HG03135 (cell line): ENCODE results near the gene MAGI2.
"Not testable (repeated sequence)": the region's sequence is repeated elsewhere in the genome, so short reads cannot be mapped to it uniquely, and the experiment has no call there.

Experiments
- ATAC-seq: cut with Tn5 transposase; IDR thresholded peaks from one replicate; pipeline ENCODE4 v1.9.1; 2021; ENCODE audit warnings: mild to moderate bottlenecking, moderate library complexity; ENCODE audit not compliant: unreplicated experiment

MAGI2 gene

DNA sequence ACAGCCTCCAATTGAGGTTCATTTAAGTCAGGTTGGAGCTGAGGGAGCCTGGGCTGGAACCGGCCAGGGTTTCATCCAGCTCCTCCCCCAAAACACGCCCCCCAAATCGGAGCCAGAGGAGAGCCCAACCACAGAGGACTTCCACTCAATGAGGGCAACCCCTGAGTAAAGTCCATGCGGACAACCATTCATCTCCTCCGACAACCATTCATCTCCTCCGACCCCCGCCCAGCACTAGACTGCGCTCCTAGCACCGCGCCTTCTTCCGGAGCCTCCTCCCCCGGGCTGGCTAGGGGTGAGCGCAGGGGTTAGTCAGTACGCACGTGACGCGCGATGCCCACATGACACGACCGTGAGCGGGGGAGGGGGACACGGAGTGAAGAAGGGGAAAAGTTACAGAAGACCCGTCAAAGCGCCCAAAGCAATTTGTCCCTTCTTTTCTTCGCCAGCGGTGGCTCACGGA is 1.4 kb downstream of the MAGI2 start:
- ATAC-seq = no peak

DNA sequence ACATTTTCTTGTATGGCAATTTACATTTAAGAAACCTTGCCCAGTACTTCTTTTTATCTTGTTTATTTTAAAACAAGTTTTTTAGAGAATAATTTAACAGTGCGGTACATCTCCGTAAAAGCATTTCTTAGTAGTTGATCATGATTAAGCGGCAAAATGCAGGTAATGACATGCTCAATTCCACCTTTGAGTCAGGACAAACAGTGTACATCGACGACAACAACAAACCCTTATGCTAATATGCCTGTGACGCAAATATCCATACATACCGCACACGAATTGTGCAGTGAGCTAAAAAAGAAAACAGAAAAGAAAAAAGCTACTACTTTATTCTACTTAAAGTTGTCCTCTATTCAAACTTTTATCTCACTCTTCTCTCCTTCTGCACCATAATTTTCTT is 1.9 kb downstream of the MAGI2 start:
- ATAC-seq = no peak

DNA sequence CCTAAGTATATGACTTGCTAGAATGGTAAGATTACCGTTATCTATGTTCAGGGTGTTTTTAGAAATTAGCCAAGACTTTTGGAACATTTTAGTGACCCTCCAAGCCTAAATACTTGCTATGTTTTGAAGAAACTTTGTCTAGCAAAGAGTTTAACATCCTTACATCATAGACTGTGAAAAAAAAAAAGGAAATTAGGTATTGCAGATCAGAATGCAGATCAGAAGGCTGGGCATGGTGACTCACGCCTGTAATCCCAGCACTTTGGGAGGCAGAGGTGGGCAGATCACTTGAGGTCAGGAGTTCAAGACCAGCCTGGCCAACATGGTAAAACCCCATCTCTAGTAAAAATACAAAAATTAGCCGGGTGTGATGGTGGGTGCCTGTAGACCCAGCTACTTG is 10.7 kb downstream of the MAGI2 start:
- ATAC-seq = not testable (repeated sequence)

DNA sequence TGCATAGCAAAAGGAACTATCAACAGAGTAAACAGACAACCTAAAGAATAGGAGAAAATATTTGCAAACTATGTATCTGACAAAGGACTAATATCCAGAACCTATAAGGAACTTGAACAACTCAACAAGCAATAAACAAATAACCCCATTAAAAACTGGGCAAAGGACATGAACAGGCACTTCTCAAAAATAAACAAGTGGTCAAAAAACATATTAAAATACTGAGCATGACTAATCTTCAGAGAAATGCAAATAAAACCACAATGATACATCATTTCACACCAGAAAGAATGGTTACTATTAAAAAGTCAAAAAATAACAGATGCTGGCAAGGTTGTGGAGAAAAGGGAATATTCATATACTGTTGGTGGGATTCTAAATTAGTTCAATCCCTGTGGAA is 17.1 kb downstream of the MAGI2 start:
- no peak for ATAC-seq

DNA sequence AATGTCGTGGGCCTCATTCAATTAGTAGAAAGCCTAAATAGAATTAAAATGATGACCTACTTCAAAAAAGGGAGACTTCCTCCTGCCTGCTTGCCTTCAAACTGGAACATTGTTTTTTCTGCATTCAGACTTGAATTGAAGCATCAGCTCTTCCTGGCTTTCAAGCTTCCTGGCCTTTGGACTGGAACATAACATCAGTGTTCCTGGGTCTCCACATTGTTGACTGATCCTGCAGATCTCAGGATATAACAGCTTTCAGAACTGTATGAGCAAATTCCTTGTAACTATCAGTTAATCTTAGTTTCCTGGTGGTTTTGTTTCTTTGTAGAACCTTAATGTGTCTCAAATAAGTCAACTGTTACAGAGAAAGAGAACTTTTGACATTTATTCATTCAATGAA is 18.6 kb downstream of the MAGI2 start:
- no peak for ATAC-seq

DNA sequence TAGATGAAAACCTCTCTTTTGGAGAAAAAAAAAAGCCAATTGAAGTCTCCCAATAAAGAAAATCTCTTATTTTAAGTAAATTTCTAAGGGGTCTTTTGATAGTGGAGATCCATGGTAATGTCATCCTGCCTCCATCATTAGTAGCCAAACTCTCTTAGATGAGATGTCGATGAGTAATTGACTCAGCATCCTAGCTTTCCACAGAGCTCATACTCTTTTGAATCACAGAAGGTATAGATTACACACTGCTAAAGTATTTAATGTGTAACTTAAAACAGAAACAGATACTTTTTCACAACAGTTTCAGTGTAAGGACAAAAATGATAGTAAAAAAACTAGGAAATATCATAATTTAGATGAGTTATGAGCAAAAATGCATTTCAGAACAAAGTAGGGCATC is 19.4 kb downstream of the MAGI2 start:
- no peak for ATAC-seq

DNA sequence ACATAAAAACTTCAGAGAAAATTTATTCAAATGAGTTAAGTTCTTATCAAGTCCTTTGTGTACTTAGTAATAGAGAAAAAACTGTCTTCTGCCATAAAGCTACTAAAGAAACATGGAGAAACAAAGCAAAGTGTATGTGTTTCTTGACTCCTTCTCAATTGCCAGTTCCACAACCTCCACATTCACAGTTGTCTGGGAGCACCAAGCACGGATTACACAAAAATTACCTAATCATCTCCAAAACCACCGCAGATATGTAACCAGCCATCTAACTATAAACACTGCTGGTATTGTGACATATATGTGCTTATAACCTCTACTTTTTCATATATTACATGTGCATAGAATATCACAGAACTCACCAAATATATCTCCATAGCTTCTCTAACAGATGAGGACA is 23.1 kb downstream of the MAGI2 start:
- ATAC-seq = no peak

DNA sequence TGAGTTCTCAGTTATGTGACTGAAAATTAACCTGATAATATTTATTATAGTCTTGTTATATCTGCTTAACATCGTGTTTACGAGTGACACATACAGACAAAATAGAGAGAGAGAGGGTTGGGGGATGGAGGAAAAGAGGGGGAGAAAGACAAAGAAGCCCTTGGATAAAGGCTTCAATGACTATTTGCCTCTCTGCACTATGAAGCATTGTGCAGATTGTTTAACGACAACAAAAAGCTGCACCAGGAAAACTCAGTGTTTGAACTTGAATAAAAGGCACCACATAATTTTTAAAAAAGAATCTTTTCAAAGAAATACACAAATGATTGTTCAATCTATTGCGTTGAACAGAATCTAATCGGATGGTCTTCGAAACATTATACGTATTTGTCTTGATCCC is 27.8 kb downstream of the MAGI2 start:
- ATAC-seq = no peak

DNA sequence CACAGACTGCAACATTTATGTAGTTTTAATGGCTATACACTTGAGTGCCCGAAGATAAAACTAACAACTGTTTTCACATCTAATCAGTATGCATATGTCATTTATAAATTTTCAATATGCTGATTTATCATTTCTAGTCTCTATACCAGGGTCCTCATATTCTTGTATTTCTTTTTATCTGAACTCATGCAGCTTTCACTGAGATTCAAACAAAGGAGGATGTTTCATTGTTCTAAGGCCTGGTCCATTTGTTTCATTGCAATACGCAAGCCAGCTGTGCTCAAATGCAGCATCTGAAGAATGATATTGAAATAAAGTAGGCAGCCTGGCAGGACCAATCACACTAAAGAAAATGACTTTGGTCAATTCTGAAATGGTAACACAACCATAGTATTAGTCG is 31.7 kb downstream of the MAGI2 start:
- ATAC-seq = no peak

DNA sequence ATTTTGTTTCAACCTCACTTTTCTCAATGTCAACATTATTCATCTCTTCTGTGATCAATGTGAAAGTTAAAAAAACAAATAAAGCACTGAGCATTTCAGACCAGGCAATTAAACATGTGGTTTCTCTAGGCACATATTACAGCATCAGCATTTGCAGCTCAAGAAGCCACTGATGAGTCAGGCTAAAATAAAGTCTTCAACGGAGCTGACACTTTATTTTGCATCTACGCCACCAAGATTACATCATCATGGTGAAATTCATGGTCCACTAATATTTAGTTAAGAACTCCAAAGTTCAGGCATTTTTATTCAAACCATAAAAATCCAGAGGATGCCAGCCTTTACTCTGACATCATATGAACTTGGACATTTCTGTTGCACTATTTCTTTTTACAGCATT is 33.0 kb downstream of the MAGI2 start:
- ATAC-seq = no peak

DNA sequence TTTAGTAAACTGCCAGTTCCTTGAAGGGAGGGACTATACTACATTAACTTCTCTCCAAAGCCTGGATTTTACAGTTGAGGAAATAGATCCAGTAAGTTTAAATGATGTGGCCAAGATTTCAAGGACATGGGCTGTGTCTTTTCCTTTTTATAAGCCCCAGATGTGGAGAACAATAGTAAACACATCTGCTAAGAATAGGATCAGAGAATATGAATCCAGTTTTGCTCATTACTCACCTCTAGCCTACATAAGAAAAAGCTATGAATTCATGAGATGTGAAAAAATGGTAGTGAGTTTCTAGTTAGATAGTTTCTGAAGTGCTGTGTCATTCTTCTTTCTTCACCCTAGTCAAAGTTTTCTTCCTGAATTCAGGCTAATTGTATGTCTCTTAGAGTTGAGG is 38.6 kb downstream of the MAGI2 start:
- no peak for ATAC-seq

DNA sequence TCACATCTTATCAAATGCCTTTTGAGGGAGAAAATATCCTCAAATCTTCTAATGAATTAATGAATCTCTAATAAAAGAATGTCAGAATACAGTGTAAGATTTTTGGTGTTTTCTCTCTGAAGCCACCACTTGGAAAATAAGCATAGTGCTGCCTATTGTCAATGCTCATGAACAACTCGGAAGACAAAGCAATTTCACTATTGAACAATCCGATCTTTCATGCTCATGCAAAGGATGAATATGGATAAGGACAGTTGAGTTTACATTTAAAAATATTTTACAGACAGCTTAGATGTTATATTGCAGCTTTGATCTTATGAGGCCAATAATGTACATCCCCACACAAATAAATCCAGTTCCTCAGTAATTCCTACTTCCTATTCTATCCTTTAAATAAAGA is 40.6 kb downstream of the MAGI2 start:
- ATAC-seq = no peak

DNA sequence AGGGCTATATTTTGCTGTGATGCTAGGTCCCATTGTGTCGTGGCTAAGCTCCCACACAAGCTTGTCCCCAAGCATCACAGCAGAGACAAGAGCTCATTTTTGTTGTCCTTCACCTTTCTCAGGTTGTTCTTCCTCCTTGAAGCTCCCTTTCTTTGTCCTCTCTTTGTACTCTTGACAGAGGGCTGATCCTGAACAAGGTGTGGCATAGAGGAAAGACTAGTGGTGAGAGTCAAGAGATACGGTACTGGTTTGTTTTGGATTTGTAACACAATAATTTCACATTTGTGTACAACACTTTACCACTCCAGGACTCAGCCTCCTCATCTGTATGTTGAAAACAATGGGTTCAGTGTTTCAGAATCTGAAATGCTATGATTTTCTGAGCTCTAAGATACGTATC is 41.0 kb downstream of the MAGI2 start:
- no peak for ATAC-seq

DNA sequence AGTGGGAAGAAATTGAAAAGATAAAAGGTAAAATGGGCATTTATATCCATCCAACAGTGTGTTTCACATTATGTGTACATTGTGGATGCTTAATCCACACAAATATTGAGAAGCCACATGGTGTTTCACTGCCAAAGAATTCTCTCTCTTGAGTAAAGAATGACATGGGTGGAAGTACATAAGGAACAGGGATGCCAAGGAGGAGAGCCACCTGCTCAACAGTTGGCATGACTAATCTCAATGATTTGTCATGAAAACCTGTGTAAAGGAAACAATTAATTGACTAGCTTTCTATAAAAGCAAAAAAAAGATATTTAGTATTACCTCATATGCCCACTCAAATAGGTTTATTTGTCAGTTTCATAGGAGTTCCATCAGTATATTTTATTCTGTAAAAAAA is 43.1 kb downstream of the MAGI2 start:
- ATAC-seq = no peak

DNA sequence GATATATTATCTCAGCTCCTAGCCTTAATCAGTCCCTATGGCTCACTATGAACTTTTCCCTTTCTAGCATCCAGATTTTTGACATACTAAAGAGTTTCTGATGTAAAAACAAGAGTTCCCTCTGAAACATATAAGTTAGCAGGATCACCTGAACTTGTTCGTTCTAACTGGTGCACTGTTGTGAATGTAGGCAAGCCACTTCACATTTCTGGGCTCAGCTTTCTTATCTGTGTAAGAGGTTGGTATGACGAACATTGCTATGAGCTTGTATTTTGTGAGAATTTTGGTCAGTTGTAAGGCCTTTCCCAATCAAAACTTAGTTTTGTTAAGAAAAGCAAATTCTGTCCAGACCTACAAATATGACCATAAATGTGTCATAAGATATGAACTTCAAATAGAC is 46.1 kb downstream of the MAGI2 start:
- ATAC-seq = no peak

DNA sequence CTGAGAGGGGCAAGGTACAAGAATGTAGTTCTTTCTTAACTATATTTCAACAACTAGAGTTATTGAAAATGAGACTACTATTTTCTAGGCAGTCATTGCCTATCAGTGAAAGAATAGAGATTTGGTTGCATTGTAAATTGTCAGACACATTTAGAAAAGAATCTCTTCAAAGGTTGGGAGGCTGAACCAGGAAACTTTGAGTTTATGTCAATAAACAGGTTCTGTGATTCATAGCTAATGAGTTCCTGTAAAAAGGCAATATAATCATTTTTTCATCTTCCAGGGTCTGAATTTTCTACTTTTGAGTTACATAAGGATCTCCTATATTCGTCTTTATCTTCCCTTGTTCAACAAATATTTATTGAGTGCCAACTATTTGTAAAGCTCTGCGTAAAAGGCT is 47.1 kb downstream of the MAGI2 start:
- ATAC-seq = no peak

DNA sequence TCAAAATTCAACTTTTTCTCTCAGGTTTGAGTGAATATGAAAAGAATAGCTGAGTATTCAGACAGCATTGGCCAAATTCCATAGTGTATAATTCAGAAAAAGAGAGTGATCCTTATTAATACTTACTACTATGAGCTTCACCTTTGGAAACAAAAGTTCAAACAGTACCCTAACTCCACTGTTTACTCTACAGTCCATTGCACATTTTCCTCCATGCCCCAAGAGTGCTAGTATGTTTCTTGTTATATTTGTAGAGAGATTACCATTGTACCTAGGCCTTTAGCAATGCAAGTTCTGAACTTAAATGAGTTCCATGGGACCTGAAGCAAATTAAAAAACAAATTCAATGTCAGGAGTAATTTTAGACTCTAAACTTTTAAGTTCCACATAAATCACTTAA is 48.1 kb downstream of the MAGI2 start:
- no peak for ATAC-seq

DNA sequence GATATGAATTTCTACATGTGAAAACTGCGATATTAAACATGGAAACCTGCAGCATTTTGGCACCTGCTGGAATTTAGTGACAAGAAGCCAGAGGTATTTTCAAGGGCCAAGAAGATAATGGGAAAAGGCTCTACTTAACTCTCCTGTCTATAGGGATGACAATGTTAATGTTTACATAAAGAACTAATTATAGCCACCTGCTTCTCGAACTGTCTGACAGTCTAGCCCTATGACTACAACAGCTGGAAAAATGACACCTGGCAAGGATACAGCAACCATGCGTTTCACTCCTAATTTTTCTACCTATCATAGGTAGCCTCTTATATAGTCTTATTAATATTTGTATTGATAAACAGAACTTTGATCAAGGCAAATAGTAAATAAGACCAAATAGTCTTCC is 49.6 kb downstream of the MAGI2 start:
- no peak for ATAC-seq

DNA sequence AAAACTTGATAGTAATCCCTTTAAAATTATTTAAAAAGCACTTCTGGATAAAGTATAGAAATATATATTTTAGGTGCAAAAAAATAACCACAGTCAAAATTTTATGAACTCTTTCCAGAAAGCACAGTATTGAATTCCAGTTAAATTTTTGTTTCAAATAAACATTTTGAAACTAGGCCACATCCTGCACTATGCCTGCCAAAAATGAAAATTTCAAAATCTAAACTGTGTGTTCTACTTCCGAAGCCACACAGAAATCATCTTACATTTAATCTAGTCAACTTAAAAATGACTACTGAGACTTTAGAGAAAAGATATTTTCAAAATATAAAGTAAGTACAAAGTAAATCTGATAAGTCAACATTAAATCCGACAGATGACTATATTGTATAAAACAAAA is 50.0 kb downstream of the MAGI2 start:
- no peak for ATAC-seq

DNA sequence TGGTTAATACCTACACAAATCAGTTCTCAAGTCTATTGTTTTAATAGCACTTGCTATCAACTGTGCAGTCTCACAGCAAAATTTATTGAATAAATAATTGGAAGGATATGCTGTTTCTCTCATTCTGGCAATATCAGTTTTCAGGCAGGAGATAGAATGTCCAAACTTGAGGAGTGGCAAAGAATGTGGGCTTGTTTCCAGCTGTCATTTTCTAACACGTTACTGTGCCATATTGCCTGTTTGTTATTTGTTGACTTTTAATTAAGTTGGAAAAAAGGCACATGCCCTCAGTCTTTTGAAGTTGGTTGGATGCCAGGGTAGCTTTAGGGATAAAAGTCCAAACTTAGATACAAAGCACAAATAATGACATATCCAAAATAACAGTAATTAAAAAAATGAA is 52.2 kb downstream of the MAGI2 start:
- no peak for ATAC-seq

DNA sequence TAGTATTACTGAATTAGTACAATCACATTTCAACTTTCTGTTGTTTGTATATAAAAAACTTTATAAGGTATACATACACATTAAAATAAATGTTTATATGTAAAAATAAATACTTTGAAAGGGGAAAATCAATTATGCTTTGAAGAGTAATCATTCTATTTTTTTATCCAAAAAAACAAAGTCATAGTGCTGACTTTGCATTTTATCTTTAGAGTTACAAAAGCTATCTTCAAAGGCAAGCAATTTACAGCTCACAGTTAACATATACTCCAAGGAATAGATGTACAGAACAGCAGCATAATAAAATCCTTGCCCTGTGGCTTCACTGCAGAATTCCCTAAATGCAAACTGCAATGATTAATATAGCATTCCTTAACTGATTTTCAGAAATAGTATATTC is 53.2 kb downstream of the MAGI2 start:
- no peak for ATAC-seq

DNA sequence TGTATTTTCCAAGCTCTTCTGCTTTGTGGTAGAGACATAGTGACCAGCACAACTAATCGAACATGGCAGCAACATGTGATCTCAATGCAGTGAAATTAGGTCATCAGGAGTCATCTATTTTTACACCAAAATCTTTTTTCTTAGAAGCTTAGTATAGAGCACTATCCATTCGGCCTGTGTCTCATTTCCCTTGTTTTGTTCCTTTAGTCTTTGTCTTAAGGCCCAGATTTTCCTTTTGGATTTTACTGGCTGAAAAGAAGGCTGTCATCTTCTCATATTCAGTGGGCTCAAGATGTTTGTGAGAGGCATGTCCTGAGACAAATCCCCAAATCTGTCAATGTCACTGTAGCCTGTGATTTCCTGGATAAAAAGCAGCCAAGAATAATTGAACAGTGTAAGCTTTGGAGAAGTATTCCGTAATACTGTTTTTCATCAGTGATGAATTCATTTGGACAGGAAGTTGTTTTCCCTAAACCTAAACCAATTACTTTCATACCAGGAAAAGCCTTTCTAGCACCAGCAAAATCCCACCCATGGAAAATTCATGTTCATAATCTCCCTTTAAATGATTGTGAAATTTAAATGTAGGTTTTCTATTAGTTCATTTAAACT is 55.2 kb downstream of the MAGI2 start:
- ATAC-seq = no peak

DNA sequence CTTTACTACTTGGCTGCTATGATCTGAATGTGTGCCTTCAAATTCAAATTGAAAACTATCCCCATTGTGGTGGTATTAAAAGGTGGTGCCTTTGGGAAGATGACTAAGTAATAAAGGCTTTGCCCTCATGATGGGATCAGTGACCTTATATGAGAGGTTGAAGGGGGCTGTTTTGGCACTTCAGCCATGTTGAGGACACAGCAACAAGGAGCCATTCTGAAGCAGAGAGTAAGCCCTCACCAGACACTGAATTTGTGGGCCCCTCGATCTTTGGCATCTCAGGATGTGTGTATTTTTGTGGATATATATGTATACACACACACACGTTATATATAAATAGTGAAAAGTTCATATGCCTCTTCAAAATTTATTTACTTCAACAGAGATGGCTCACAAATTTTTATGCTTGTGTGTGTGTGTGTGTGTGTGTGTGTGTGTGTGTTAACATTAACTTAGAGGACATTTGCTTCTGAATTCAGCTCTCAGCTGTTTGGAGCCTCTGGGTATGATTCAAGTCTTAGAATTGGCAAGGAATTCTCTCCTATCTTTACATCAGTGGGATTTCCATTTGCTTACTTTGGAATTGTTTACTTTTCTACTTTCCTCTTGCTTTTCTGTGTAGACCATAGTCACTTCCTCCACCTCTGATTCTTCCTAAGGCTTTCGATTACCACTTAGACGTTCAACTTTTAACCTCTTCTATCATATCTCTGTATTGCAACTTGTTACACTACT is 66.6 kb downstream of the MAGI2 start:
- ATAC-seq = no peak
